Inflammatory macrophage treated with lipopolysaccharide for 4 hours (primary cell): Measurements from ENCODE around the gene LCTL.
"Not testable (repeated sequence)": the region's sequence is repeated elsewhere in the genome, so short reads cannot be mapped to it uniquely, and the experiment has no call there.

ENCODE experiments used
- DNase-seq: peaks from one replicate; pipeline ENCODE4 v3.0.0-alpha.2; 2020

The LCTL gene

DNA sequence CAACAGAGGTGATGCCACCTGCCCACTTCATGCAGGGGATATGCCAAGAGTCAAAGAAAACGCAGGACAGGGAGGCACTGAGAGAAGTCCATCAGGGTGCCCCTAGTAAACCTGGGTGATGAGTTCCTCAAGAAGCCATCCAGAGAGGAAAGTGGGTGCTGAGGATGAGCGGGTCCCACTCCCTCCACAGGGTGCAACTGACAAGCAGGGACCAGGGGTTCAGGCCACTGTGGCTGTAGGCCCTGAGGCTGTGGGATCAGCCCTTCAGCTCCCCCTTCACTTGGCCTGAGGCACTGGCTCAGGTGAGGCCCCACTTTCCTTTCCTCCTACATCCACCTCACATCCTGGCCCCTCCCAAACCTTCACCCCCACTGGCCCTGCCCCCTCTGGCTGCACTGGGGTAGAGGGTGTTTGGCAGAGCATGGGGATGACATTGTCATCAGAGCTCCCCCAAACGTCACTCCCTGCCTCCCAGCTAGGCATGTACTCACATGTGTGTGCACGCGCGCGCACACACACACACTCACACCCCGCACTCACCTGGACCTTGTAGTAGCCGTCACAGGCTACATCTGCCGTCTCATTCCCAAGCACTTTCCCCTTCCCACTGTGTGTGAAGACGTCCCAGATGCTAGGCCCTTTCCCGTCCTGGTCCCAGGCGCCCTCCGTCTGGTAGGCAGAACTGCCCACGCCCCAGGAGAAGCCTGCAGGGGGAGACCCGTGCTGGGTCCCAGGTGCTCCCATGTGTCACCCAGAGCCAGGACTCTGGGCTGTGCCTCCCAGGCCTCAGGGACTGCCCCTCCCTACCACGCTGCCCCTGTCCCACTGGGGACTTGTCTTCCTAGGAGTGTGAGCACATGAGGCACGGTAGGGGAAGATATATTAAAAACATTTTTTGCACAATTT, 1.4 kb downstream of the LCTL start:
- DNase-seq: no peak

DNA sequence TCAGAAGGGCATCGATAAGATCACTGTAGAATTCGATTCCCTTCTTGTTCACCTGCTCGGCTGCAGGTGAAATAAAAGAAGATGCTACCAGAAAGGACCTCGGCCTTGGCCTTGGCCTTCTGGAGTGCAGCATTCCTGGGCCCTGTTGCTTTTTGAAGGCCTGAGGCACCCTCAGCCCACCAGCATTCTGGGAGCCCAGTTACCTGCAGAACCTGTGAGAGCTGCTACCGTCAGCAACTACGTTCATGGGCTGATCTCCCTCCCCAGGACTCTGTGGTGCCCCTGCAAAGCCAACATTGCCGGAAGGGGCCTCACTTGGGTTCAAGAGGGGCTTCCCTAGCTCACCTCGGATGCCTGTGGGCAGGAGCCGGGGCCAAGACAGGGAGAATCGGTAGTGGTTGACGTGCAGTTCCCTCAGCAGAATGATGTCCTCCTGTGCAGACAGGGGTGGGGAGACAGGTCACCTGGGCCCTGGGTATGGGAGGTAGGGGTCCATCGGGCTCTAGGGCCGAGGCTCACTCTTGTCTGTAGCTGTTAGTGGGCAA, 2.2 kb downstream of the LCTL start:
- no peak for DNase-seq

DNA sequence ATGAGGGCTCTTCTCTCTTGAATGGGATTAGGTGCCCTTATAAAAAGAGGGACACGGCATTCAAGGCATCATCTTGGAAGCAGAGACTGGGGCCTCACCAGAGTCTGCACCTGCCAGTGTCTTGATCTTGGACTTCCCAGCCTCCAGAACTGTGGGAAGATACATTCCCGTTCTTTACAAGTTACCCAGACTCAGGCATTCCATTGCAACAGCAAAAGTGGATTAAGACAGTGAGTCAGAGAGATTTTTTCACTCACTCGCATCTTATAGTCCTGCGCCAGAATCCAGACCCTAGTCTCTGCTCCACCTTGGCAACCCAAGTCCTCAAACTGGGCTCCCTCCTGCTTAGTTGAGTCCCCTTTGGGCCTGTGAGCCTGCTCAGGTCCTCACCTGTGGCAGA, 2.7 kb downstream of the LCTL start:
- no peak for DNase-seq

DNA sequence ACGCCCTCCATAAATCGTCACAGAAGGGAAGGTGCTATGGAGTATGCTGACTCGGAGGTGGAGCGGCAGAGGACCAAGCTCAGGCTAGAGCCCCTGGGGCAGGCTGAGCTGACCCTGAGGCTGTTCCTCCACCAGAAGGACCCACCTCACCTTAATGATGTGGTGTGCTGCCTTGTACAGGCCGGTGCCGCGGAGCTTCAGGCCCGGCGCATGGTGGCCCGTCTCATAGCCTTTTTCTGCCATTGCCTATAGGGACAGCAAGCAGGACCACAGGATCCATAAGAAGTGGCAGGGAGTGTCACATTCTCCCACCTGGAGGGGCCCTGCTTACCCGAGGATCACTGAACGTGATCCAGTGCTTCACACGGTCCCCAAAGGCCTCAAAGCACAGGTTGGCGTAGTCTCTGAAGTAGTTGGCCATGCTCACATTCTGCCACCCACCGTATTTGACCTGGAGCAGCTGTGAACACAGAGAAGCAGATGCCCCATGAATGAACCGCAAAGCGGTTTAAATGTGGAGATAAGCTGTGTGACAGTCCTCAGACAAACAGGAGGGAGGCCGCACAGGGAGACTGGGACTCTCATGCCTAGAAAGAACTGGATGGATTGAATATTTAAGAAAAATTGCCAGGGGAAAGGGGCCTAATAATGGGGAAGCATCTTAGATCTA, 4.8 kb downstream of the LCTL start:
- DNase-seq: no peak

DNA sequence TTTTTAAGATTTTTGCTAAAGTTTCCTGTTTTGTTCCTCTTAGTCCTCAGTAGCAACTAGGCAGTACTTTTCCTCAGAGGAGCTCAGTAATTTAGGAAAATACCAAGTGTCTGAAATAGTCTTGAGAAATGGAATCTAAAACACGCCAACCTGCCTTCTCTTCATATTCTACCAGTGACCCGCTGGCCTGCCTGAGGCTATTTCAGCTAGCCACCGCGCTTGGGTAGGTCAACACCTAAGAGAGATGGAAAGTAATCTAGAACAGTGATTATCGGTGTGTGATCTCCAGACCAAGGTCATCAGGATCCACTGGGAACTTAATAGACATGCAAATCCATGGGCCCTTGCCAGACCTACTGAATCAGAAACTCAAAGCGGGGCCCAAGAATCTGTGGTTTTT, 7.5 kb downstream of the LCTL start:
- no peak for DNase-seq

DNA sequence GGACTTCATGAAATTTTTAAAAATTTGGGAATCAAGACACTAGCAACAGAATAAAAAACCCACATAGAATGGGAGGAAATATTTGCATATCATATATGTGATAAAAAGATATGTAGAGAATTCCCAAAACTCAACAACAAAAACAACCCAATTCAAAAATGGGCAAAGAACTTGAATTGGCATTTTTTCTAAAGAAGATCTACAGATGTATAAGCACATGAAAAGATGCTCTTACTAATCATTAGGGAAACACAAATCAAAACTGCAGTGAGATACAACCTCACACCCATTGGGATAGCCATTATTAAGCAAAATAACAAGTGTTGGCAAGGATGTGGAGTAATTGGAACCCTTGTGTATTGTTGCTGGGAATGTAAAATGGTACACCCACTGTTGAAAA, 10.1 kb downstream of the LCTL start:
- no peak for DNase-seq

DNA sequence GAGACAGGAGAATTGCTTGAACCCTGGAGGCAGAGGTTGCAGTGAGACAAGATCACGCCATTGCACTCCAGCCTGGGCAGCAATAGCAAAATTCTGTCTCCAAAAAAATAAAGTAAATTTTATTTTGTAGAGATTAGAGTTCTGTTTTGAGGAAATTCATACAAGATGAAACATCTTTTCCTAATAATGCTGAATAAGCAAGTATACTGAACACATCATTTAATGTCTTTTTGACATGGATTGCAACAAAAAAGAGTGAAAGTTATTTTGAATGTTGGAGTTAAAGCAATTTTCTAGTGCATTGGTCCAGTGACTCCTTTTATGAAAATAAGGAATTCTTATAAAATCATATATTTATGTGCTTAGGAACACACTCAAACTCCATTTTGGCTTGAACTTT, 20.5 kb downstream of the LCTL start:
- DNase-seq: no peak

DNA sequence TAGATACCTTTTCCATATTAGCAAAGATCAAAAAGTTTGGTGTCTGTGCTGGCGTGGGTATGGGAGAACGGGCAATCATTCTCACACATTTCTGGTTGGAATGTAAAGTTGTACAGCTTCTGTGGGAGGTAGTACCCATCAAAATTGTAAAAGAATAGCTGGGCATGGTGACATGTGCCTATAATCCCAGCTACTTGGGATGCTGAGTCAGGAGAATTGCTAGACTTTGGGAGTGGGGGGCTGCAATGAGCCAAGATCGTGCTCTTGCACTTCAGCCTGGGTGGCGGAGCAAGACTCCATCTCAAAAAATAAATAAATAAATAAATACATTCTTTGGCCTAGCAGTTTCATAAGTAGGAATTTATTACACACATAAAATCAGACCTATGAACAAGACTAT, 22.9 kb downstream of the LCTL start:
- no peak for DNase-seq

DNA sequence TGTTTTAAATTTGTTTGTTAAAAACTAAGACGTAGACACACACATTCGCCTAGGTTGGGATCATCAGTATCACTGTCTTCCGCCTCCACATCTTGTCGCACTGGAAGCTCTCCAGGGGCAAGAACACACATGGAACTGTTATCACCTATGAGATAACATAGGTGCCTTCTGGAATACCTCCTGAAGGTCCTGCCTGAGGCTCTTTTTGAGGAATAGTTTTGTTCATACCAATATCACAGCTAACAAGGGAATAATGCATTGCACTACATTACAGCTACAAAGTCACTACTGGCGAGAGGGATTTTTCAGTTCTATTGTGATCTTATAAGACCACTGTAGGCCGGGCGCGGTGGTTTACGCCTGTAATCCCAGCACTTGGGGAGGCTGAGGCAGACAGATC, 30.7 kb downstream of the LCTL start:
- DNase-seq: no peak

DNA sequence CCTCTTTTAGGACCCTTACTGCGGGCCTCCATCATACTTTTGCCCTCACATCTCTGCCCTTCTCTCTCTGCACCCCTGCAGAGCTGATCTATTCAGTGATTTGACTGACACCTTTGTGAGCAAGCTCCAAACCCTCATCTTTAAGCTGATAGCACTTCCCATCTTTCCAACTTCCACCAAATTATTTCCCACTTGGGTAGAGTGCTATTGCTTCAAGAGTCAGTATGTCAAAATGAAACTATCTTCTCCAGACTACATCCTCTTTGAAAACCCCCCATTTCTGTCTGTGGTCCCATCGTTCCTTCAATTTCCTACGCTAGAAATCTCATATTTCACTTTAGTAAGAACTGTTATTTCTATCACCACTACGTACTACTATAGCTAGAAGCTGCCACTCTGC, 41.0 kb downstream of the LCTL start:
- DNase-seq: peak; percentile 71

DNA sequence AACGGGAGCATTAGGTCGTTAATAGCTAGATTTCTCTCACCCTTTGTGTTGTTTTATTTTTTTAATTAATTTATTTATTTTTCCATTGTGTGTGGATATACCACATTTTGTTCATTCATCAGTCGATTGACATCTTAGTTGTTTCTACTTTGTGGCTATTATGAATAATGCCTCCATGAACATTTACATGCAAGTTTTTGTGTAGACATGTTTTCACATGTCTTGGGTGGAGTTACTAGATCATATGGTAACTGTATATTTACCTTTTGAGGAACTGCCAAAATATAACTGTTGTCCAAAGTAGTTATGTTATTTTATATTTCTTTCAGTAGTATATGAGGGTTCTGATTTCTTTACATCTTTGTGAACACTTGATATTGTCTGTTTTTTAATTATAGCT, 41.9 kb downstream of the LCTL start:
- DNase-seq: no peak

DNA sequence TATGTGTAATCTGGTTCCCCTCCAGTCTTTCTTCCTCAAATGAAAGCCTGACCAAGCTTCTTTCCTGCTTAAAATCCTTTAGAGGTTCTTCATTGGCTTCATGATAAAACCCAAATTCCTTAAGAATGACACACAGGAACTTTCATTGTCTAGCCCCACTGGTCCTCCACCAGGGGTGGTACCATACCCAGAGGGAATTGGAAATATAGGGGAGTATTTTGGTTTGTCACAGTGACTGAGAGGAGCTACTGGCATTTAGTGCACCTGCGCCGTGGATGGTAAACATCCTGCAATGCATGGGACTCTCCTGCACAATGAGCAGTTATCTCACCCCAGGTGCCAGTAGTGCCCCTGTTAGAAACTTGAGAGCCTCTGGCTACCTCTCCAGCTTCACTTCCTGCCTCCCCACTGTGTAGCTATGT, 49.9 kb downstream of the LCTL start:
- no peak for DNase-seq

DNA sequence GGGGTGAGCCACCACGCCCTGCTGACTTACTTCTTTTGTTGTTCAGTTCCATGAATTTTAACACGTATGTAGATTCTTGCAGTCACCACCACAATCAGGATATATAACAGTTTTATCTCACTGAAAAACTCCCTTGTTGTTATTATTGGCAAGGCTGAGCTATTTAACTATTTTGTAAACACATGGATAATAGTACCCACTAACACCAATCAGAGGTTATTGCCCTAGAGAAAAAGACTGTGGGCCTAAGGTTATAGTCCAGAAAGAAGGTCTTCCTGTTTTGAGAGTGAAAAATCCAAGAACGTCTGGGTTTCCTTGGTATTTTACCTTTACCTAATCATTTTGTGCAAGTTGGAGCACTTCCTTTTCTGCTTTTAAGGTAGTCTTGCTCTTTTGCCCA, 51.2 kb downstream of the LCTL start:
- DNase-seq: no peak

DNA sequence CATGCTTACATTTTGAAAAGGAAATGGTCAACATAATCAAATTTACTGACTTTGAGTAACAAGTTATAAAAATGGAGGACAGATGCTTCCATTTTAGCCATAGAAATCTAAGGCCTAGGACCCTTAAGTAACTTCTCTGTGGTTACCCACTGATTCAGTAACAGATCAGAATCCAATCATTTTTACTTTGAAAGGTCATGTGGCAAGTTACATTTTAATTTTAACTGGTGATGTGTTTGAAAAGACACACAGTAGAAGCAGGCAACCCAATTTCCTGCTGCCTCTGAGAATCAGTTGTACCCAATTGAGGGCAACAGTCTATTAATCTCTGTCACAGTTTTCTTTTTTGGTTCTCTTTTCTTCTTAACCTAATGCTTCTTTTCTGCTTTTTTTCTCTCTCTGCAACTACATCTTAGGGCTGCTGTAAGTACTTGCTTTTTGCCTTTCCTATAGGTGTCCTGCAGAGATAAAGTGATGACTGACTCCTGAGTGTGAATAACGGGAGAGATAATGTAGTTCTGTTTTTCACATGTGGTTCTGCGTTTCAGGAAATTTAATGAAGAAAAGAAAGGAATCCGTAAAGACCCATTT, 57.4 kb downstream of the LCTL start:
- DNase-seq: no peak

DNA sequence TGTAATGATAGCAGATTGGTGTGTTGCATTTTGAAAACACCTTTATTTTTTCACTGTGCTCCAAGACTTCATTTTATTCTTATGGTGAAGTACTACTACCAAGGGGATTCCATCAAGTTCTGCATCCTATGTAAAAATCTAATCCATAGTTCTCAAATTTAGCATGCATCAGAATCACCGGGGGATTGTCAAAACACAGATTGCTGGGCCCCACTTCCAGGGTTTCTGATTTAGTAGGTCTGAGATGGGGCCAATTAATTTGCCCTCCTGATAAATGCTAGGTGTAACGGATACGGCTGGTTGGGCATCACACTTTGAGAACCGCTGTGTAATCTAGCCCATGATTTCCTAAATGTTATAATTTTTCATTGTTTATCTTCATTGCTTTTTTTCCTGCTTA, 60.0 kb downstream of the LCTL start:
- DNase-seq: no peak

DNA sequence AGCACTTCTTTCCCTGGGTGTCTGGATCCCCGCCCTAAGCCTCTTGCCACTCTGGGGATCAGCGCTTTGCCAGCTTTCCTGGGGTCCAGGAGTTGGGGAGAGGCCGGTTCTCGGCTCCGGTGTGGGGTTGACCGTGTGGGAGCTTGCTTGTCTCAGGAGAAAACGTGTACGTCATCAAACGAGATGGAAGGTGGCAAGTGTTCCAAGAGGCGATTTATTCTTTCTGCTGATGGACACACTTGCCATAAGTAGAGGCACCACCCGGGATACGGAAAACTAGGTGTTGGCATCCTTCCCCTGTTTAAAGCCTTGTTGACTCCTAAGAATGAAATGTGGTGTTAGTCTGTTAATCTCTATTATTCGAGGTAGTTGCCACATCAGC, 60.4 kb downstream of the LCTL start:
- DNase-seq: no peak

DNA sequence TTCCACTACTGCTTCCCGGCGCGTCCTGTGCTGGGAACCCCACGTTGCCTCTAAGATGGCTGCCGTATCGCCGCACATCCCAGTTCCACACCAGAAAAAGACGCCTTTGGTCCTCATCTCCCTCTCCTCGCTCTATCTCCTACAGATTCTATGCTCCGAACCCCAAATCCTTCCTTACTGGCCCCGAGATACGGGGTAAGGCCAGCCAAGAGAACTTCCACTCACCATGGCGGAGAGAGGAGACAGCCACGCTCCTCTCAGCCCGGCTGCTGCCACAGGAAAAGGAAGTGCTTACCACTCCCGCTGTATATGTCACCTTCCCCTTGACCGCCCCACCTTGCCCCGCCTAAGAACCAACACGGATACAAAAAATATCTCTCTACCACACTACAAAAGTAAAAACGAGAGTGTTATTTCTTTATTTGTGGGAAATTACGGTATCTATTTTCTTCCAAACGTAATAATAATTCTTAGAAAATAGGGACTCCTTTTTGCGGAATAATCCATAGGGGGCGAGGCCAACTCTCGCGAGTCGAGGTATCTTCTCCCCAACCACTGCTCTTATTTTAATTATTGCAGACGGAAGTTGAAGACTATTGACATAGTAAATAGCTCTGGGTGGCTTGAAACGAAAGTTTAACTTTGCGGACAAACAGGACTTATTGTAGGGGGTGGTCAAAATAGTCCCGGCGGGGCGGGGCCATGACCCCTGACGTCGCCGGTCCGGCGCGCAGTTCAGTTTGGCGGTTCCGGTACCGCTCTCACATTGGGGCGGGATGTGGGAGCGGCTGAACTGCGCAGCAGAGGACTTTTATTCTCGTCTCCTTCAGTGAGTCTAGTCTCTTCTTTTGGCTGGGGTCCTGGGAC, 61.0 kb downstream of the LCTL start, which contains the start of the genes RPL4 and ZWILCH:
Gene RPL4 (minus strand): TSS at position 293 of the 867 bp plus-strand sequence. CDS start 65 bp downstream, at position 228.
Gene ZWILCH (plus strand): TSS at position 764 of the 867 bp plus-strand sequence. CDS start 13 bp downstream, at position 777.
- DNase-seq: peak; percentile 93

DNA sequence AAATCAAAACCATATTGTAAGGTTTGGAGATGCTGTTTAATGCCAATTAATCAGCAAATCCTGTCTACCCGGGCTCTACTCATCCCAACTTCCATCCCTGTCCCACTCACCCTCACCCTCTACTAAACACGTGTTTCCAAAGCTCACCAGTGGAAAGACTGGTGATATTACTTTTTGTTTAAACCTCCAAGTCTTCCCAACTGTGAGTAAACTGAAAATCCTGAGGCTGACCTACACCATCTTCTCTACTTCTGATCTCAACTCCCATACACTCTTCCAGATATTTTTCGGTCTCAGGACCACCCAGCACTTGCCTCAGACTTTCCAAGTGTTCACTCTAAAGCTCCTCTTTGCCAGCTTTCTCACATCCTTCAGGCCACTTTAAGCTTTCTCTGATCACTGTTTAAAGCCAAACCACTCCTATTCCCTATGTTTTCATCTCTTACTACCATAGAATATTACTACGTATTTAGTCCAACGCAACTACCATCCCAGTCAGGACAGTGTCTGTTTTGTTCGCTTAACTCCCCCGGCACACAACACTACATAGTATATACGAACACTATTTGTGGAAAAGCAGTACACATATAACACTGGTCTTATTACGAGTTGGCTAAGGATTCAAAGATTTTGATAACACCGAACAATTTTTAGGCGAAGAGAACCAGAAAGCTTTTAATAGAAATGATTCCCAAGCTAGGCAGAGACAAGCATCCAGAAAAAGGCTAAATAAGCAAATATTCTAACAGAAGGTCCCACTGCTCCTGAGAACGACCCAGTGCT, 61.8 kb downstream of the LCTL start:
- no peak for DNase-seq

DNA sequence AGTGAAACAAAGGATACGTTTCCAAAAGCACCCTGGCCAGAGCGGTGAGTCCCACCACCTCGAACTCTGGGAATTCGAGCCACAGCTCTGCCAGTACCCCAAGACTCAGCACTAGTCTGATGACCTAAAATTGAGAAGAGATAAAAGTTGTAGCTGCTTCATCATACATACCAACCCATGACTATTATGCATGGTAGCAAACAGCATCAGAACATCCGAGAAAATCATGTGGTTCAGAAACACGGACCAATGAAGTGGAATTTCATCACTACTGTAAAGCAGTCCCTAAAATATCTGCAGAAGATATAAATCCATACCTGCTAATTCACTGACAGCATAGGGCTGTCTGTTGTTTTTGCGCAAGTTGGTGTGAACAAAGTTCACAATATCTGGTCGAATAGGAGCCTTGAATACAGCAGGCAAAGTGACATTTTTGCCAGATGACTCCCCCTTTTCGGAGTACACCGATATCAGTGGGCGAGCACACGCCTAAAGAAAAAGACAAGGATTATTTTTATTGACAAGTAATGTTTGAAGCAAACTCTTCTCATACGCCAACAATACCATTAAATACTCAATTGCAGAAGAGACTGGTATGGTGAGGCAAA, 62.7 kb downstream of the LCTL start:
- DNase-seq: peak; percentile 19

DNA sequence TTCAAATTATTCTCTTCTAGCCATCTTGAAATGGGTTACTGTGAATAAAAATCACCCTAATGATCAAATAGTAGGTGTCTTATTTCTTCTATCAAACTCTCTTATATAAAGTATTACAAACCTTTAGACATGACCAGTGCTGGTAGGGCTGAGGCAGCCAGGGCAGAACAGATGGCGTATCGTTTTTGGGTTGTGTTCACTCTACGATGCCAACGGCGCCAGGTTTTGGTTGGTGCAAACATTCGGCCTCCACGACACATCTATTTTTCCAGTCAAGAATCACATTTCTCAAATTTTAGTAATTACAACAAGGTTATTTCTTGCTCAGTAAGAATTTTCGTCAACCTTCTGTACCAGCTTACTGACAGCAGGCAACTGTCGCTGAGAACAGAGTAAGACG, 63.3 kb downstream of the LCTL start:
- no peak for DNase-seq

DNA sequence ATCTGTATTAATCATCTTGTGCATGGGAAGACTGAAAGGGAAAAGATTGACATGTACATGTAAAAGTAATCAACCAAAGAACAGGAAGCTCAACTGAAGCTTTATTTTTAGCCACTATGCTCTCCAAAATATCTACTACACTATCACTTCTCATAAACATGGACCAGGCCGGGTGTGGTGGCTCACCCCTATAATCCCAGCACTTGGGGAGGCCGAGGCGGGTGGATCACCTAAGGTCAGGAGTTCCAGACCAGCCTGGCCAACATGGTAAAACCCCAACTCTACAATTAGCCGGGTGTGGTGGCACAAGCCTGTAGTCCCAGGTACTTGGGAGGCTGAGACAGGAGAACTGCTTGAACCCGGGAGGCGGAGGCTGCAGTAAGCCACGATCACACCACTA, 65.5 kb downstream of the LCTL start:
- DNase-seq: not testable (repeated sequence)
